ENCODE results near the gene RTN4RL1.
A peak's percentile ranks its signal among the peaks of the same experiment; 100 is the strongest.
"Not testable (repeated sequence)": the region's sequence is repeated elsewhere in the genome, so short reads cannot be mapped to it uniquely, and the experiment has no call there.

RTN4RL1 gene

GRCh38 chr17:1896243-1897104 lies 128.7 kb downstream of the RTN4RL1 start:
- TF ChIP-seq CTCF (IDR thresholded peaks at IDR 0.05; ENCODE audit: borderline replicate concordance, control extremely low read depth, extremely low read depth, insufficient read depth, missing control alignments): no peak
- DNase-seq (ENCODE audit: low spot score): peak; percentile 67
- in situ Hi-C loops (cut with MboI; ENCODE audit: low sequenced_read_pairs, unreplicated experiment): loop anchor here (25.0 kb wide), 1 partner anchor 391 kb away; no protein-coding TSS in a partner anchor

GRCh38 chr17:1895479-1895878 lies 129.7 kb downstream of the RTN4RL1 start:
- not testable (repeated sequence) for DNase-seq (ENCODE audit: low spot score)
- in situ Hi-C loops (cut with MboI; ENCODE audit: low sequenced_read_pairs, unreplicated experiment): loop anchor here (25.0 kb wide), 1 partner anchor 392 kb away; no protein-coding TSS in a partner anchor

- no peak for TF ChIP-seq CTCF (IDR thresholded peaks at IDR 0.05; ENCODE audit: borderline replicate concordance, control extremely low read depth, extremely low read depth, insufficient read depth, missing control alignments)
- in situ Hi-C loops (cut with MboI; ENCODE audit: low sequenced_read_pairs, unreplicated experiment): loop anchor here (25.0 kb wide), 1 partner anchor 392 kb away; no protein-coding TSS in a partner anchor
Measured at GRCh38 chr17:1894753-1895339, 130.3 kb downstream of the RTN4RL1 start.

GRCh38 chr17:1890758-1891450 lies 134.2 kb downstream of the RTN4RL1 start:
- in situ Hi-C loops (cut with MboI; ENCODE audit: low sequenced_read_pairs, unreplicated experiment): loop anchor here (25.0 kb wide), 1 partner anchor 396 kb away; no protein-coding TSS in a partner anchor
- no peak for TF ChIP-seq CTCF (IDR thresholded peaks at IDR 0.05; ENCODE audit: borderline replicate concordance, control extremely low read depth, extremely low read depth, insufficient read depth, missing control alignments)
- no peak for DNase-seq (ENCODE audit: low spot score)

More at GRCh38 chr17:1894753-1895339, 130.3 kb downstream of the RTN4RL1 start:
- no peak for DNase-seq (ENCODE audit: low spot score)

- no peak for TF ChIP-seq CTCF (IDR thresholded peaks at IDR 0.05; ENCODE audit: borderline replicate concordance, control extremely low read depth, extremely low read depth, insufficient read depth, missing control alignments)
- in situ Hi-C loops (cut with MboI; ENCODE audit: low sequenced_read_pairs, unreplicated experiment): loop anchor here (25.0 kb wide), 1 partner anchor 399 kb away; no protein-coding TSS in a partner anchor
- no peak for DNase-seq (ENCODE audit: low spot score)
Measured at GRCh38 chr17:1888741-1889140, 136.4 kb downstream of the RTN4RL1 start.

All from GM13976 (cell line).